Measurements from ENCODE around the gene PRKG2. TPM values are rescaled to one million over a fixed set of nuclear protein-coding genes. Genes with fewer than 3 reads are reported as not detected.
A peak's percentile ranks its signal among the peaks of the same experiment; 100 is the strongest.
"Not testable (repeated sequence)": the region's sequence is repeated elsewhere in the genome, so short reads cannot be mapped to it uniquely, and the experiment has no call there.

Gene PRKG2
- polyA plus RNA-seq, 2 of the 4 experiments (the other 2 are of a cell fraction), result 0.96 to 5.3 TPM

DNA sequence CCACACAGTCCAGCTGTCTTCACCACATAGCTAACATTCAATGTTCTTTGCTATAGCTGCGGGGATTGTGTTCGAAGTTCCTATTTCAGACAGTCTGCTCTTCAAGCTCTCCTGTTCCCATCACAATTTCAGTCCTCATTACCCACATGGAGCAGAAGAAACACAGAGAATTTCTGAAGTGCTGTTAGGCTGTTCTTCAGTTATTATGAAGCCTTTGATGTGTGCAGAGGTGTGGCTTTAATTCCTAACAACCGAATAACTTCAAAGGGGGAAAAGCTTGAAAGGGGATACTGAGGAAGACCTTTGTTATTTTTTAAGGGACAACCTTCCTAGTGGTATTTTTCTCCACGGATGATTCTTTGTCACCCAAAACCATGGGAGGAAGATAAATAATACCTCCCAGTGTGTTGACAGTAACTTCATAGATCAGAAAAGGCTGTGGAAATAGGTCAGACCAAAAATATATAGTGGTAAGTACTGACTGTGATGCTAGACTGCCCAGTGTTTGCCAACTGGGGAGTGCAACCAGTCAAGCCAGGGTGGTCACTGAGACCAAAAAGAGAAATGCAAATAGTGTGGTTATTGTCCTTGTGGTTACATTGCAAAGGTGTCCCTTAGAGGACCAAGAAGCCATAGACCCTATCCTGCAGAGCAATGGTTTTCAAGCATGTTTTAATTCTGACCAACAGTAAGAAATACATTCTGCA lies 52.1 kb downstream of the PRKG2 start (continued):
- TF ChIP-seq REST (IDR thresholded peaks at IDR 0.05) (no peak), ZNF302 (CRISPR knock-in tag; IDR thresholded peaks at IDR 0.05) (no peak), SREBF2 (IDR thresholded peaks at IDR 0.05) (no peak), RNF2 (IDR thresholded peaks at IDR 0.05; ENCODE audit: borderline replicate concordance, low read depth) (no peak), MAFK (IDR thresholded peaks at IDR 0.05; ENCODE audit: partially characterized antibody) (no peak), JUNB (IDR thresholded peaks at IDR 0.05) (no peak), JUN (IDR thresholded peaks at IDR 0.05) (no peak), HOXB13 (CRISPR knock-in tag; IDR thresholded peaks at IDR 0.05; ENCODE audit: low read depth) (no peak), PHF8 (IDR thresholded peaks at IDR 0.05; ENCODE audit: borderline replicate concordance, low read depth) (no peak)

- POLR2A ChIA-PET, CTCF ChIA-PET, H3K9me3 ChIP-seq, FAIRE-seq: not testable (repeated sequence)
- Histone ChIP-seq H3K4me2 (peak overlapping the region; percentile 91), H3K4me3 (peak overlapping the region; percentile 53), H3K4me1 (peaks cover 10% of the 10 kb centered on the region), H3K27ac (peak overlapping the region; percentile 87 to 90)
- DNase-seq (ENCODE audit: low read depth in 1 of 2, low spot score in 1 of 2) (peak in 1 of 2 experiments; percentile 68), ATAC-seq (peak; percentile 91 to 95; a peak in 5 of 6 replicates)
- TF ChIP-seq REST (IDR thresholded peaks at IDR 0.05), result 0 out of 2 replicates have a peak, but pooled peaks have one; percentile 26
- 3% methylated on average over 17 of the region's 30 CpGs for WGBS (ENCODE audit: missing lambda C conversion rate)
Observed at GRCh38 chr4:81153714-81154323, 61.2 kb downstream of the PRKG2 start.

DNA sequence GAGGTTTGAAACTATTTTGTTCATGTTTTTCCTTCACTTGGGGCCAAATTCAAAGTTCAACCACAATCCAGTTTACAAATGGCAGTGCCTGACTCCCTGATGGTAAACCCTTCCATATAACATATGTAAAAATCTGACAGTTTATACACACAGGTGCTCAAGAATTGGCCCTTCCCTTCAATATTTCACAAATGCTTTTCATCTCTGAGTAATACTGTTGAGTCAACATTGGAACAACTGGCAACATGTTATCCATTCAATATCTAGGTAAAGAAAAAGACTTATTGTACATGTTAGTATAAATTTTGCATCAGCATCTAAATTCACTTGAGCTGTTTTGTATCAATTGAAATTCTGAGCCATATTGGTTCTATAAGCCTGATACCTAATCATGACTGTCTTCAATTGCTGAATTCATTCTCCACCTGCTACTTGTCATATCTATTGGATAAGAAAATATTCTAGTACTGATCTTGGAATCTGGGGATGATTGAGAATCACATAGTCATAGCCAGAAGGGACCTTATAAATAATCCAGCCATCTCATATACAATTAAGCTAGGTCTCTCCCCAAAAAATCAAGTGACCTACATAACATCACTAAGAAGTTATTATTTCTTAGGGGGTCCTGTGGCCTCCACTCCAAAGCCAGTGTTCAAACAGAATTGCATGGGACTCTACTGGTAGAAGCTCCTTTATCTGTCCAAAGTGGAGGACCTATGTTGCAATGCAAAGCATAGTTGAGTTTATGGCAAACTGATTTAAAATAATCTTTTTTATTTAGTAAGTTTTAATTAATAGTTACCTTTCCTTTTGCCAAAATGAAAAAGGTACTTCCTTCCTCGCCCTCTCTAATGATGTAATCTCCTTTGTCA lies 61.9 kb downstream of the PRKG2 start:
- Histone ChIP-seq H3K4me2 (peak overlapping the region; percentile 91), H3K4me3 (peak overlapping the region; percentile 53), H3K9me3 (no peaks in the 10 kb centered on the region), H3K4me1 (peaks cover 10% of the 10 kb centered on the region), H3K27ac (peak overlapping the region; percentile 87 to 90)
- FAIRE-seq (no peak), ATAC-seq (peak in 1 of 2 experiments; percentile 76), DNase-seq (ENCODE audit: low read depth in 1 of 2, low spot score in 1 of 2) (no peak)
- 3% methylated on average over 1 of the region's 1 CpG for WGBS (ENCODE audit: missing lambda C conversion rate)
- TF ChIP-seq CBX8 (IDR thresholded peaks at IDR 0.05) (no peak), CEBPB (IDR thresholded peaks at IDR 0.05) (0 out of 4 replicates have a peak, but pooled peaks of 1 of the 2 experiments have one; percentile 18)
- ChIA-PET CTCF (no interaction called here), POLR2A (no interaction called here)
